HepG2 (cell line): ENCODE measurements around the gene MUCL3. TPM values are rescaled to one million over a fixed set of nuclear protein-coding genes. Genes with fewer than 3 reads are reported as not detected.

Experiments
- ATAC-seq: fragments of 200-7000 bp; cut with Tn5 transposase; 3 replicates; pipeline ENCODE4 v1.9.1; 2020; ENCODE audit warnings: mild to moderate bottlenecking, moderate library complexity
- BruUV-seq: library from RNA; stranded (reverse); fragments of 400-500 nt; replicated peaks from 2 replicates; lab custom pipeline; 2021; lab: Mats Ljungman, UMichigan
- CTCF ChIA-PET: fragments of 300-600 bp; formaldehyde crosslinking; extraction: SDS; loops from one replicate; lab custom pipeline; 2021; ENCODE audit warnings: low total read pairs, inconsistent platforms, low intra/inter-chr PET ratio; lab: Yijun Ruan, JAX
- POLR2A ChIA-PET: fragments of 350-600 bp; sonication (Branson Sonifier 250); formaldehyde crosslinking; loops from one replicate; lab custom pipeline; 2020; ENCODE audit warnings: antibody characterized with exemption, inconsistent platforms; lab: Yijun Ruan, JAX
- DNase-seq: peaks from one replicate; pipeline ENCODE4 v3.0.0-alpha.2; 2015; ENCODE audit warnings: low spot score
- FAIRE-seq: peaks from 3 replicates; lab custom pipeline; 2011; peaks lifted over from hg19 to GRCh38; lab: Jason Lieb, UNC
- H2AFZ ChIP-seq: one replicate; pipeline ENCODE4 v1.6.1; 2011; ENCODE audit warnings: low read length, inconsistent platforms
- H3K27ac ChIP-seq: fragments of 300-600 bp; 3 replicates; pipeline ENCODE4 v1.8.0; 2011; ENCODE audit warnings: mixed run types, mild to moderate bottlenecking, mixed read lengths, low read length, inconsistent platforms; ENCODE audit not compliant: insufficient read depth; ENCODE audit errors: extremely low read length
- H3K27me3 ChIP-seq, 2 experiments: fragments of 200-600 bp in 1 of 2; 2 replicates in 1 of 2; 3 replicates in 1 of 2; pipeline versions ENCODE4 v1.6.0 to v1.8.0; 2011; ENCODE audit warnings: low read length in 2 of 2, mild to moderate bottlenecking in 2 of 2, moderate library complexity in 2 of 2, inconsistent platforms in 1 of 2; ENCODE audit not compliant: insufficient read depth in 2 of 2, control insufficient read depth in 1 of 2
- H3K36me3 ChIP-seq, 2 experiments: fragments of 200-600 bp in 1 of 2; replicated peaks in 1 of 2; 2 replicates in 1 of 2; 3 replicates in 1 of 2; pipeline versions ENCODE4 v1.5.1 to v1.8.0; 2011; ENCODE audit warnings: low read length in 2 of 2, inconsistent platforms in 1 of 2; ENCODE audit not compliant: insufficient read depth in 2 of 2, control insufficient read depth in 1 of 2
- H3K4me1 ChIP-seq: 2 replicates; pipeline ENCODE4 v1.5.1; 2012; ENCODE audit warnings: low read length, inconsistent platforms; ENCODE audit not compliant: insufficient read depth
- H3K4me2 ChIP-seq: 2 replicates; pipeline ENCODE4 v1.6.0; 2011; ENCODE audit warnings: low read depth, low read length, inconsistent platforms
- H3K4me3 ChIP-seq, 3 experiments: fragments of 200-600 bp in 1 of 3; sonication (generic), shearing (Covaris generic) in 1 of 3; replicated peaks in 1 of 3; 2 replicates each; pipeline ENCODE4 v1.5.1; 2011 to 2016; ENCODE audit warnings: low read length in 3 of 3, inconsistent platforms in 2 of 3, low read depth in 2 of 3, mild to moderate bottlenecking in 2 of 3, control low read depth in 1 of 3, mixed read lengths in 1 of 3; ENCODE audit not compliant: insufficient read depth in 1 of 3
- H3K79me2 ChIP-seq: one replicate; pipeline ENCODE4 v1.6.1; 2011; ENCODE audit warnings: low read length, inconsistent platforms; ENCODE audit not compliant: insufficient read depth
- H3K9ac ChIP-seq: 2 replicates; pipeline ENCODE4 v1.6.0; 2011; ENCODE audit warnings: mild to moderate bottlenecking, low read depth, low read length, inconsistent platforms; ENCODE audit not compliant: insufficient read depth
- H3K9me3 ChIP-seq: 2 replicates; pipeline ENCODE4 v1.5.1; 2012; ENCODE audit warnings: mild to moderate bottlenecking, low read length
- H4K20me1 ChIP-seq: 2 replicates; pipeline ENCODE4 v1.6.0; 2011; ENCODE audit warnings: inconsistent platforms, mild to moderate bottlenecking, low read length, moderate library complexity; ENCODE audit not compliant: insufficient read depth
- FOSL1 ChIP-seq: sonication (generic); formaldehyde crosslinking; IDR thresholded peaks from 2 replicates; pipeline ENCODE4 v1.9.0; 2021; ENCODE audit warnings: missing genetic modification reagents, borderline replicate concordance
- MEF2D ChIP-seq: sonication (generic); formaldehyde crosslinking; IDR thresholded peaks from 2 replicates; pipeline ENCODE4 v1.5.1; 2020; ENCODE audit warnings: mild to moderate bottlenecking, missing genetic modification reagents
- RAD51 ChIP-seq: fragments of 450-650 bp; IDR thresholded peaks from 2 replicates; pipeline ENCODE4 v1.6.1; 2016; ENCODE audit warnings: borderline replicate concordance
- ZNF264 ChIP-seq: sonication (generic); formaldehyde crosslinking; IDR thresholded peaks from 2 replicates; pipeline ENCODE4 v1.4.0; 2020; ENCODE audit warnings: missing genetic modification reagents
- ZNF564 ChIP-seq: sonication (generic); formaldehyde crosslinking; IDR thresholded peaks from 2 replicates; pipeline ENCODE4 v1.8.1; 2023; ENCODE audit warnings: mild to moderate bottlenecking, missing genetic modification reagents
- ZNF7 ChIP-seq: IDR thresholded peaks from 2 replicates; pipeline ENCODE4 v1.6.1; 2016; ENCODE audit warnings: missing biosample characterization, missing genetic modification reagents
- ZSCAN22 ChIP-seq: sonication (generic); formaldehyde crosslinking; IDR thresholded peaks from 2 replicates; pipeline ENCODE4 v1.4.0; 2020; ENCODE audit warnings: mild to moderate bottlenecking, missing genetic modification reagents
- WGBS: methylation state at CpG from one replicate; pipeline ENCODE4 v1.1.6; 2017; ENCODE audit warnings: low lambda C conversion rate; 5-methylcytosine and 5-hydroxymethylcytosine counted together
- in situ Hi-C: cut with HindIII; loops from 2 replicates; pipeline ENCODE4 v1.10.0; 2017; ENCODE audit warnings: low pct_unique_long_range_greater_than_20kb; ENCODE audit not compliant: extremely low pct_ligation_motif_present
- intact Hi-C: fragments of 100-400 bp; cut with micrococcal nuclease; formaldehyde crosslinking; loops from one replicate; pipeline ENCODE4 v1.10.0; 2022; ENCODE audit not compliant: unreplicated experiment
- polyA plus RNA-seq, 8 experiments: library from polyadenylated mRNA; depleted of rRNA in 3 of 8; stranded (reverse) in 7 of 8; unstranded in 1 of 8; fragments of >200 nt; fragmentation: Illumina TruSeq in 4 of 8; extraction: Trizol in 4 of 8; gene quantifications; 2 replicates each; pipeline versions ENCODE4 v1.2.1 to v1.2.3, GENCODE V29; 2011 to 2016; ENCODE audit warnings: low read depth in 4 of 8, missing spikeins in 1 of 8, mixed read lengths in 1 of 8; ENCODE audit not compliant: insufficient read depth in 1 of 8
- total RNA-seq, 5 experiments: library from RNA; depleted of rRNA; stranded (reverse); fragments of >200 nt; fragmentation: Illumina TruSeq; extraction: Trizol; gene quantifications; 2 replicates each; pipeline ENCODE4 v1.2.3, GENCODE V29; 2016; ENCODE audit warnings: low read depth in 1 of 5

The MUCL3 gene
- total and polyA plus RNA-seq, 2 of the 13 experiments (the other 11 are each of a cell fraction or from before 2014, with no cell fraction given): not detected

DNA sequence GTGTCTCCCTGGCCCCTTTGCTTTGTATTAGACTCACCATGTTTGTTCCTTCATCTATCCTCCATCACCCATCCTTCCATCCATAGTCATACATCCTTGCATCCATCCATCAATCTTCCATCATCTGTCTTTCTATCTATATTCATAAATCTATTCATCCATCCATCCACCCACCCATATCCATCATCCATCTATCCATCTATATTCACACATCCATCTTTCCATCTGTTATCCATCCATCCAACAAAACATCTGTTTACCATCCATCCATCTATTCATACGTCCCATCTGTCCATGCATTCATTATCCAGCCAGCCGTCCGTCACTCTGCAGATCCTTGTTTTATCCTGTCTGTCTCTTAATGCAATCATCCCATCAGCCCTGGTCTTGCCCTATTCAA, 45.8 kb upstream of the MUCL3 start:
- no peak for DNase-seq
- no peaks in the 10 kb centered on the region for H3K27me3 ChIP-seq
- H3K79me2 ChIP-seq: no peaks in the 10 kb centered on the region
- POLR2A ChIA-PET: interaction anchor here (1.6 kb wide), 1 partner anchor 11 kb away, joined by 5 read pairs; the partner anchor contains the start of gene DDR1
- H3K9me3 ChIP-seq: no peaks in the 10 kb centered on the region
- no TSS peak for BruUV-seq
- no peak overlapping the region for H3K4me3 ChIP-seq
- in situ Hi-C loops (no loop called here), intact Hi-C loops (no loop called here)
- H3K27ac ChIP-seq: no peak overlapping the region
- H3K9ac ChIP-seq: no peak overlapping the region
- H3K4me2 ChIP-seq: no peak overlapping the region
- no peak overlapping the region for H2AFZ ChIP-seq
- no peak for FAIRE-seq
- no peaks in the 10 kb centered on the region for H4K20me1 ChIP-seq
- H3K36me3 ChIP-seq: peaks cover 44 to 78% of the 10 kb centered on the region in 2 experiments
- ATAC-seq: no peak
- 97% methylated on average over 3 of the region's 3 CpGs for WGBS
- CTCF ChIA-PET: no interaction called here
- TF ChIP-seq RAD51 (peak; percentile 7; the same call in 1 of the 2 replicates), ZNF7 (no peak)
- H3K4me1 ChIP-seq: no peaks in the 10 kb centered on the region

DNA sequence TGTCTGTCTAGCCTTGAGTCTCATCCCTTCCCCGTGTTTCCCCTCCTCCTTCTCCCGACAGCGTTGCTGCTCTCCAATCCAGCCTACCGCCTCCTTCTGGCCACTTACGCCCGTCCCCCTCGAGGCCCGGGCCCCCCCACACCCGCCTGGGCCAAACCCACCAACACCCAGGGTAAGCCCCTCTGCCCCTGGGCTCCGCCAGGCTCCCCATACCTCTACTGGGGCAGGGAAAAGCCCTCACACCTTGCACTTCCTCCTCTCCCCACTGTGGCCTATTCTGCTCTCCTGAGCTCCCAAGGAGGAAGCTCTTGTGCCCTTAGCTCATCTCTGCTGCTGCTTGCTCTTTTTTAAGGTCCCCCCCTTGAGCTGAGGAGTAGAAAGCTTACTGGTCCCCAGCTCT, 45.4 kb upstream of the MUCL3 start:
- Histone ChIP-seq H3K36me3 (peaks cover 40 to 75% of the 10 kb centered on the region in 2 experiments), H3K27me3 (no peaks in the 10 kb centered on the region), H3K79me2 (no peaks in the 10 kb centered on the region), H4K20me1 (no peaks in the 10 kb centered on the region), H3K9ac (no peak overlapping the region), H3K4me3 (no peak overlapping the region), H3K9me3 (no peaks in the 10 kb centered on the region), H3K4me1 (no peaks in the 10 kb centered on the region), H3K27ac (no peak overlapping the region), H2AFZ (no peak overlapping the region), H3K4me2 (no peak overlapping the region)
- in situ Hi-C loops: no loop called here
- no peak for FAIRE-seq
- TF ChIP-seq ZSCAN22 (CRISPR knock-in tag) (no peak), ZNF264 (CRISPR knock-in tag) (no peak), ZNF564 (no peak), MEF2D (CRISPR knock-in tag) (no peak), FOSL1 (CRISPR knock-in tag) (no peak)
- POLR2A ChIA-PET: interaction anchor here (1.6 kb wide), 1 partner anchor 11 kb away, joined by 5 read pairs; the partner anchor contains the start of gene DDR1
- CTCF ChIA-PET: no interaction called here
- 87% methylated on average over 10 of the region's 10 CpGs for WGBS
- no peak for DNase-seq
- intact Hi-C loops: no loop called here
- BruUV-seq: no TSS peak
- no peak for ATAC-seq
